ENCODE data around the gene RAB8B. TPM values are rescaled to one million over a fixed set of nuclear protein-coding genes. Genes with fewer than 3 reads are reported as not detected.
A peak's percentile ranks its signal among the peaks of the same experiment; 100 is the strongest.

Gene RAB8B
- total and polyA plus RNA-seq, 11 donors: 2.5 to 32.6 (median 8.1) TPM

DNA sequence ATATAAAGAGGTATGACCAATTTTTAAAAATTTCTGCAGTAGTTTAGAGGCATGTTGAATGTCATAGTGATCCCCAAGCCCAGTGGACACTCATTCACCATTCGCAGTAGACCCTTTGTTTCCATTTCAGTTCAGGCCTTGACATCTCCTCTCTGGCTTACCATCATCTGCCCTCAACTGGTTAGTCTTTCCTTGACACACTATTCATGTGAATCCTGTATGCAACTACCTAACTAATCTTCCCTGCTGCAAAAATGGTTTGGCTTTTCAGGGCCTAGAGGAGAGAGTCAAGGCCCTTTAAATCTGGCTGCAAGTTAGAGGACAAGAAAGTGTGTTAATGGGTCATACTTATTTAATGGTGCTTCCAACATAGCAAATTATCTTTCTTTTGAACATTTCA is 98.9 kb downstream of the RAB8B start:
- 68 to 78% (median 73%) methylated on average over 1 of the region's 1 CpG for WGBS, 4 donors
- TF ChIP-seq POLR2A (IDR thresholded peaks at IDR 0.05) (no peak), CTCF (IDR thresholded peaks at IDR 0.05) (no peak)
- peaks cover 0 to 51% (median 41%) of the 10 kb centered on the region in 9 donors for H3K36me3 ChIP-seq
- H3K9me3 ChIP-seq: no peaks in the 10 kb centered on the region
- no peak overlapping the region for H3K27ac ChIP-seq
- H3K4me1 ChIP-seq: peaks cover 0 to 29% (median 3%) of the 10 kb centered on the region in 12 donors
- ATAC-seq (no peak), DNase-seq (no peak)
- intact Hi-C loops (cut with DNase I): loop anchor here in 8 of 10 donors (1.0 to 10.0 kb wide), 6 partner anchors 114 to 316 kb away; partner anchors contain the start of genes FBXL22 (in 3 of the 8) and RPS27L (in 1 of the 8)
- no peak overlapping the region for H3K4me3 ChIP-seq
- H3K27me3 ChIP-seq: no peaks in the 10 kb centered on the region

DNA sequence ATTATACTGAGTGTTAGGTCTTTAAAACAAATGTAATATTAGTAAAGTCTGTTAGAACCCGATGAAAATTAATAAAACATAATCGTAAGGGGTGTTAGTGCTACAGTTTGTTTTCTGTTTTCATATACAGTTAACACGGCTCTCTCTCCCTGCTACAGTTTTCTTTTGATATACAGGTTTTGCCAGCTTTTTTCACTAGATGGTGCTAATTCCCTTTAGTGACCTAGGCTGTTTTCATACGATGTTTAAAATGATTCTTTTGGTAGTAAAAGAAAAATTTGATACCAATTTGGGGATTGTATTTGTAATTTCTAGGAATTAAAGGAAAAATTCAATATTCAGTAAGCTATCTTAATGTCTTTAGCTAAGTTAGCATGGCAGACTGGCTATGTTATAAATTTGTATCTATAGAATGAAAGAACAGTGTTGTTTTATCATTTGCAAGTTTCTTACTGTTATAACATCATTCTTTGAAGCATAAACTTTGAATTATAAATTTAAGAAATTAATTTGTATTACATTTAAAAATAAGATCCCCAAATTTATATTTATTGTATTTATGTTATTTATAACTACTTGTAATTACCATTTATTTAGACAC is 99.5 kb downstream of the RAB8B start:
- Histone ChIP-seq H3K9me3 (no peaks in the 10 kb centered on the region), H3K4me3 (no peak overlapping the region), H3K36me3 (peaks cover 0 to 46% (median 37%) of the 10 kb centered on the region in 9 donors), H3K27ac (no peak overlapping the region), H3K4me1 (peaks cover 0 to 25% (median 3%) of the 10 kb centered on the region in 12 donors), H3K27me3 (no peaks in the 10 kb centered on the region)
- 2 to 6% (median 3%) methylated on average over 4 of the region's 4 CpGs for WGBS, 4 donors
- DNase-seq (no peak), ATAC-seq (peak in 3 of 4 donors; percentile 53 to 62 (median 61))
- TF ChIP-seq POLR2A (IDR thresholded peaks at IDR 0.05): no peak
- TF ChIP-seq CTCF (IDR thresholded peaks at IDR 0.05): peak; percentile 47 to 81 (median 72)
- intact Hi-C loops (cut with DNase I): loop anchor here in 9 of 10 donors (1.0 to 10.0 kb wide), 7 partner anchors 113 to 316 kb away; partner anchors contain the start of genes FBXL22 (in 3 of the 9) and RPS27L (in 1 of the 9)

GRCh38 chr15:63291507-63291906 is 102.1 kb downstream of the RAB8B start:
- TF ChIP-seq POLR2A (IDR thresholded peaks at IDR 0.05) (no peak), CTCF (IDR thresholded peaks at IDR 0.05) (no peak)
- H3K27ac ChIP-seq: peak overlapping the region in 4 of 12 donors; percentile 5 to 67 (median 49)

DNA sequence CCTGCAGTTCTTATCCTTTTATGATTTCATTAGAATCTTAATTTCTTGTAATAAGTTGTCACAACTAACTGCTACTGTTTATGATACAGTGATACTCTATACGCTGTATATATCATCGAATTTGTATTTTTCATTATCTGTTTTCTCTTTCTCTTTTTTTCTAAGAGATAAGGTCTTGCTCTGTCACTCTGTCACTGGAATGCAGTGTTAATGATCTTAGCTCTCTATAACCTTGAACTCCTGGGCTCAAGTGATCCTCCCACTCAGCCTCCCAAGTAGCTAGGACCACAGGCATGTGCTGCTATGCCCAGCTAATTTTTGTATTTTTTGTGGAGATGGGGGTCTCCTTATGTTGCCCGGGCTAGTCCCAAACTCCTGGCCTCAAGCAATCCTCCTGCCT is 102.8 kb downstream of the RAB8B start:
- DNase-seq: no peak
- Histone ChIP-seq H3K27ac (peak overlapping the region in 1 of 12 donors; percentile 67), H3K4me1 (peaks cover 0 to 43% (median 4%) of the 10 kb centered on the region in 12 donors), H3K36me3 (peaks cover 0 to 19% (median 9%) of the 10 kb centered on the region in 9 donors), H3K4me3 (no peak overlapping the region), H3K27me3 (no peaks in the 10 kb centered on the region), H3K9me3 (no peaks in the 10 kb centered on the region)
- intact Hi-C loops (cut with DNase I): no loop called here
- 89 to 95% (median 92%) methylated on average over 3 of the region's 3 CpGs for WGBS, 4 donors
- no peak for ATAC-seq
- TF ChIP-seq CTCF (IDR thresholded peaks at IDR 0.05): no peak

More at GRCh38 chr15:63291507-63291906, 102.1 kb downstream of the RAB8B start:
- Histone ChIP-seq H3K9me3 (no peaks in the 10 kb centered on the region), H3K4me3 (no peak overlapping the region), H3K36me3 (peaks cover 0 to 26% (median 15%) of the 10 kb centered on the region in 9 donors), H3K4me1 (peaks cover 0 to 43% (median 4%) of the 10 kb centered on the region in 12 donors), H3K27me3 (no peaks in the 10 kb centered on the region)
- no peak for DNase-seq
- intact Hi-C loops (cut with DNase I): loop anchor here in 2 of 10 donors (2.0 kb wide), 2 partner anchors 109 to 111 kb away; no protein-coding TSS in a partner anchor
- ATAC-seq: no peak

All from heart left ventricle (tissue), 16 donors.